Brain pericyte (primary cell): Measurements from ENCODE around the gene SRP54.
"Not testable (repeated sequence)": the region's sequence is repeated elsewhere in the genome, so short reads cannot be mapped to it uniquely, and the experiment has no call there.

ENCODE experiments used
- DNase-seq: peaks from one replicate; pipeline ENCODE4 v3.0.0-alpha.2; 2012; ENCODE audit warnings: low read depth, low spot score

Gene SRP54

DNA sequence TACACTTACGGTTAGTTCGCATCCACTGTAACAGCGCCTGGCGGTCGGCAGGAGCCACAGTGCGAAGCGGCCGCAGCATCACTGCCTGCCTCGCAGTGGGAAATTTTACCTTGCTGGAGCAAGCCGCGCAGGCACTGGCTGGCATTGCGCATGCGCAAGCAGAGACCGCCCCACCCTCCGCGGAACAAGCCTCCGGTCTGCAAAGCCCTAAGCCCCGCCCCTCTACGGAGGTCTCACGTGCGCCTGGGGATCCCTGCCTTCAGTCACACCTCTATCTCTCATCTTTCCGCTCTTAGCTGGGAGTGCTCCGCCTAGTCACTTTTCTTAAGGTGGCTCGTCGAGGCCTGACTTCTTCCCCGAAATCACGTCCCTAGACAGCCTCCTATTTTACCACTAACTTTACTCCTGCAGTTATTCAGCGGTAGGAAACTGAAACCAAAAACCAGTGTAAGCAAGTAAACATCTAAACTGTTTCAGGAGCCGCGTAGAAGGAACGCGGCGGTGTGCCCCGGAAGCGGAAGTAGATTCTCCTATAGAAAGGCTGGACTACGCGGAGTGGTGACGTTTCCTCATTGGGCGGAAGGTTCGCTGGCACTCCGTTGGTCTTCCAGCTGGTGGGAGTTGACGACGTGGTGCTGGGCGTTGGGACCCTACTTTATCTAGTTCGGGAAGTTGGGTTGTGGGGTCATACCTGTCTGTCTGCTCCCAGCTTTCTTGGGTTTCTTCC, at the start of gene SRP54:
Gene SRP54 (plus strand): TSS at position 572 of the 727 bp plus-strand sequence. CDS start 13,718 bp downstream, outside the sequence.
- peak; percentile 92 for DNase-seq

DNA sequence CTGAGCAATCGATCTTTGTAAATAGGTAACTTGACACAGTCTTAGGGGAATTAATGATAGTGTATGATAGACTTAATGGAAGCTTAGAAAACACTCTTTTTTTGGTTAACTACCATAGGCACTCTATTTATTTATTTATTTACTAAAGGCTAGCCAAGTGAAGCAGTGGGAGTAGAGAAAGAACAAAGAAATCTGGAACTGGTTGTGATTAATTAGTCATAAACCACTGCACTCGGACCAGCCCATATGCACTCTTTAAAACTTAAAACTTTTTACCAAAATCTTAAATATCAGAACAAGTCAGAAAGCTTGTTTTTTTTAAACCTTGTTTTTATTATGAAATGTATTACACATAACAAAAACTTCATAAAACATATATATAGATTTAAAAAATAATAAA, 49.5 kb upstream of the SRP54 start:
- DNase-seq, result no peak

DNA sequence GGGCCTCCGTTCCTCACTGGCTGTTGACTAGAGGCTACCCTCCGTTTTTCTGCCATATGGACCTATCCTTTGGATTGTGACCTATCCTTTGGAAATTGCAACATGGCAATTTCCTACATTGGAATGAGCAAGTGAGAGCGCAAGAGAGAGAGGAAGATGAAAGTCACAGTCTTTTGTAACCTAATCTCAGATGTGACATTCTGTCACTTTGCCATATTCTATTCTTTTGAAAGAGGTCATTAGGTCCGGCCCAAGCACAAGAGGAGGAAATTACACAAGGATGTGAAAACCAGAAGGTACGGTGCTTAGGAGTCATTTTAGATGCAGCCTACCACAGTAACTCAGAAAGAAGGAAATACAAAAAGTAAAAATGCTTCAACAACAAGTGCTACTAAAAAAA, 47.3 kb upstream of the SRP54 start:
- no peak for DNase-seq

DNA sequence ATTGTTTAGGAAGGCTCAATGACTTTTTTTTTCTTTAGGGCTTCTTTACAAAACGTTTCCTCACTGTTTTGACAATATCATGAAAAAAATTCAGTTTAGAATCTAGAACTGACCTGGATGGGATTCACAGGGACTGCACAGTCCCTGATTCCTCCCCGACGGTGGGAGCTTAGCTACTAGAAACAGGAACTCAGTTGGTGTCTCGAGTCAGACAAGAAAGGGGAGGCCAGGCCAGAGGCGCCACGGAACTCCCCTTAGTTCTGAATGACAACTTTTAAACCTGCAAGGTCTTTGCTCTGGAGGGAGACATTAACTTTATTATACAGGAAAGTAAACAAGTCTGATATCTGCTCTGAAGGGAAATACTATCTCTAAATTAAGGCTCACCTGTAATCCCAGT, 45.4 kb upstream of the SRP54 start:
- DNase-seq, result no peak

DNA sequence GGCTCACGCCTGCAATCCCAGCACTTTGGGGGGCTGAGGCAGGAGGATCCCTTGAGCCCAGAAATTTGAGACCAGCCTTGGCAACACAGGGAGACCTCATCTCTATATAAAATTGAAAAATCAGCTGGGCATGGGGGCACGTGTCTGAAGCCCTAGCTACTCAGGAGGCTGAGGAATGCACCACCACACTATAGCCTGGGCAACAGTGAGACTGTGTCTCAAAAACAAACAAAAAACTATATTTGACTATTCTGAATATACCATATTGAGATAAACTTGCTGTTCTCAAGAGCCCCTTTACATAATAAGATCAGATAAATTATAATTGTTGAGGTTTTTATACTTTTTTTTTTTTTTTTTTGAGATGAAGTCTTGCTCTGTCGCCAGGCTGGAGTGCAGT, 44.9 kb upstream of the SRP54 start:
- DNase-seq, result no peak

DNA sequence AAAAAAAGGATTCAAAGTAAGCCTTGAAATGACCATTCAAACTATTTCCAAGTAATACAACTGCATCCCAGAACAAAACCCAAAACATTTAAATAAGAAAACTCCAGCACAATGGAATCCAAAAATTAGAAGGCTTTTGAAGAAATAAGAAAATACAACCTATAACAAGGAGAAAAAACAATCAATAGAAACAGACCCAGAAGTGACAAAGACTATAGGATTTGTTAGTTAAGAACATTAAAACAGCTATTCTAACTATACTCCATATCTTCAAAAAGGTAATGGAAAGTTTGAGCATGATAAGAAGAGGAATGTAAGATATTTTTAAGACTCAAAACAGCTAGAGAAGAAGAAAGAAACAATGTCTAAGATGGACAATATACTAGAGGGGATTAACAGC, 39.3 kb upstream of the SRP54 start:
- DNase-seq, result no peak

DNA sequence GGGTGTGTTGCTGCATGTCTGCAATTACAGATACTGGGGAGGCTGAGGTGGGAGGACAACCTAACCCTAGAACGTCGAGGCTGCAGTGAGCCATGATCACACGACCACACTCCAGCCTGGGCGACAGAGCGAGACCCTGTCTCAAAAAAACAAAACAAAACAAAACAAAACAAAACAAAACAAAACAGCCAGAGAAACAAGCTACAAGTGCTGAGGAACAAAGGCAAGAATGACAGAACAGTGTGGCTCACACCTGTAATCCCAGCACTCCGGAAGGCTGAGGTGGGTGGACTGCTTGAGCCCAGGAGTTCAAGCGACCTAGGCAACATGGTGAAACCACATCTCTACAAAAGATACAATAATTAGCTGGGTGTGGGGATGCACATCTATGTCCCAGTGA, 38.0 kb upstream of the SRP54 start:
- DNase-seq, result no peak

DNA sequence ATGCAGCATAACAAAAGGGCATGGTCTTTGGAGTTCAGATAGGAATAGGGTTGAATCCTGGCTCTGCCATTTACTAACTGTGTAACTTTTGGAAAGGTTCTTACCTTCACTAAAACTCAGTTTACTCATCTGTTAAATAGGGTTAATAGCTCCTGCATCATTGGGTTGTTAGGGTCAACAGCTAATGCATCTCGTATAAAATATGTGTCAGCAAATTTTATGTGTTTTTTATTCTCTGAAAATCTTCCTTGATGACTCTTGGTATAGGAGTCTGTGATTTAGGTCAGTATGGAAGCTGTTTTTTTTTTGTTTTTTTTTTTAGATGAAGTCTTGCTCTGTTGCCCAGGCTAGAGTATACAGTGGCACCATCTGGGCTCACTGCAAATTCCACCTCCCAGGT, 36.1 kb upstream of the SRP54 start:
- DNase-seq, result no peak

DNA sequence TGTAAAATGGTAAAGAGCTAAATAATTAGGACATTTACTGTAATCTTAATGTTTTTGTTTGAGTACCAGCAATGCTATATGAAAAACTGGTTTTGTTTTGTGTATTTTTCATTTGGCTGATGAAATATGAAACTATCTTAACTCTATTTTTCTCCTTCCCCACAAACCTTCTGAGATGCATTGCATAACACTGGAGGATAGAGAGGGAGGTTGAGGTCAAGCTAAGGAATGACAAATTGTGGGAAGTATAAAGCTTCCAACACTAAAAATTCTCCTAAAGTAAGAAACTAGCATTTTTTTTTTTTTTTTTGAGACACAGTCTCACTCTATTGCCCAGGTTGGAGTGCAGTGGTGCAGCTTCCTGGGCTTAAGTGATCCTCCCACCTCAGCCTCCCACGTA, 31.5 kb upstream of the SRP54 start:
- DNase-seq, result no peak

DNA sequence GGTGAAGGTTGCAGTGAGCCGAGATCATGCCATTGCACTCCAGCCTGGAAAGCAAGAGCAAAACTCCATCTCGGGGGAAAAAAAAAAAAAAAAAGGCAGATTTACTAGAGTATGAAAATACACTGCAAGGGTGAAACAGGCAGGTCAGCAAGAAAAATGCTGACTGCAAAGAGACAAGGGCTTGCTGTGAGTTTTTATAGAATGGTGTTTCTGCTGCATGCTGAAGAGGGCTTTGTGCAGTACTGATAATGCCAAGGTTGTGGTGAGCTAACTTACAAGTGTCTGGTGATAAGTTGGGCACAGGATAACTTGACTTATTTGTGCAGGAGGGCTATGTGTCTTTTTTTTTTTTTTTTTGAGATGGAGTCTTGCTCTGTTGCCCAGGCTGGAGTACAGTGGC, 25.9 kb upstream of the SRP54 start:
- DNase-seq, result no peak

DNA sequence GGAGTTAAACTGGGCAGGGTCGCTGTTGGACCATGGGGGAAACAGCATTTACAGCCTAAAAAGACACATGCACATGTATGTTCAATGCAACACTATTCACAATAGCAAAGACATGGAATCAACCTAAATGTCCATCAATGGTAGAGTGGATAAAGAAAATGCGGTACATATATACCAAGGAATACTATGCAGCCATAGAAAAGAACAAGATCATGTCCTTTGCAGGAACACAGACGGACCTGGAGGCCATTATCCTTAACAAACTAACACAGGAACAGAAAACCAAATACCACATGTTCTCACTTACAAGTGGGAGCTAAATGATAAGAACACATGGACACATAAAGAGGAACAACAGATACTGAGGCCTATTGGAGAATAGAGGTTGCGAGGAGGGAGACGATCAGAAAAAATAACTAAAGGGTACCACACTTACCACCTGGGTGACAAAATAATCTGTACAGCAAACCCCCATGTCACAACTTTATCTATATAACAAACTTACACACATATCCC, 25.0 kb upstream of the SRP54 start:
- no peak for DNase-seq

DNA sequence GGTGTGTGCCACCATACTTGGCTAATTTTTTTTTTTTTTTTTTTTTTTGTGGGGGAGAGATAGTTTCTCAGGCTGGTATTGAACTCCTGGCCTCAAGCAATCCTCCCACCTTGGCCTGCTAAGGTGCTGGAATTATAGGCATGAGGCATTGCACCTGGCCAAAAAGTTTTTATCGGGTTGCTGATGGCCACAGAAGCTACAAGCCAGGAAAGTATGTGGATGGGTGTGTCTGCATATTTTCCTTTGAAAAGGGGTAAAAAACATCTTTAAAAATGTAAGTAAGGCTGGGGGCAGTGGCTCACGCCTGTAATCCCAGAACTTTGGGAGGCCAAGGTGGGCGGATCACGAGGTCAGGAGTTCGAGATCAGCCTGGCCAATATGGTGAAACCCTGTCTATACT, 20.7 kb upstream of the SRP54 start:
- DNase-seq, result not testable (repeated sequence)

DNA sequence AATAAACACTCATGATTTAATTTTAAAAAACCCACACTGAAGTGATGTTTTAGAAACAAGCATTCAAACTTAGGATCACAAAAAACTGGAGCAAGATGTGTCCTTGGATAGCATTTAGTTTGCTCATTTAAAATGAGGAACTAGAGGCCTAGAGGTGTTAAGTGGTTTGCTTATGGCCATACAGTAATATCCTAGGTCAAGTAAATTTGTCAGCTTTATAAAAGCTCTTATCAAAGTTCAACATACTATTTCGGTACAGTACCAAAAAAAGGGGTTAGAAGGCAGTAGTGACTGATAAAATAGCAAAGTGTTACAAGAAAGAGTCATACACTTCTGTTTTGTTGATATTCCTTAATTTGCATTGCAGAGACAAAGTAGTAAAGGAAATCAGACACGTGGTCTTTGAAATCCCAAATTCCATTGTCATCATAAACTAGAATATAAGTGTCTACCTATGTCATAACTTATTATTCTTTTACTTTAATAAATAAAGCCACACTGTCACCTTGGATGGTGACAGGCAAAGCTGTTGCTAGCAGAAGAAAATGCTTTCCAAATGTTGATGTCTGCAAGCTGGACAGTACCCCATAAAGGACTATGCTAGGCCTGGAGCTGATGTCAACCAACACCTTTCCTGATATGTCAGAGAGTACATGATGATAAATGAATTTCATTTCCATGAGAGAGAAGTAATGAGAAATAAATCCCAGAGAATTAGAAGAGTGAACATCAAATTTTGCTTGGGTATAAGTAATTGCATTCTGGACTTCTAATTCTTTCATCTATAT, 17.6 kb upstream of the SRP54 start:
- DNase-seq, result no peak

DNA sequence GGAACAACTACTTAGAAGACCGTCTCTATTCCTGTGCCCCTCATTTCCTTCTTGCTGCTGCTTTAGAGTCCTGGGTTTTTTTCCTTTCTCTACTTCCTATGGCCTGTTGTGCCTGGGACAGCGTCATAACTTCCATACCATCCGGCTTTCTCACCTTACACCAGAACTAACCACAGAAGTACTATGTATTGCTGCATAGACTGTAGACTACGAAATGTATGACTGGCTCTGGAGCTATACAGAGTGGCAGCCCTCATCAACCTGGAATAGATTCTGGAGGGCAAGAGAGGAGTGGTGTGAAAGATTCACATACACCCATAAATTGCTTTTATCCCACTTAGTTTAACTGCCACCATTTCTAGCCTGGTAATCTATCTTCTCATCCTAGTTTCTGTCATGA, 16.9 kb upstream of the SRP54 start:
- DNase-seq, result no peak

DNA sequence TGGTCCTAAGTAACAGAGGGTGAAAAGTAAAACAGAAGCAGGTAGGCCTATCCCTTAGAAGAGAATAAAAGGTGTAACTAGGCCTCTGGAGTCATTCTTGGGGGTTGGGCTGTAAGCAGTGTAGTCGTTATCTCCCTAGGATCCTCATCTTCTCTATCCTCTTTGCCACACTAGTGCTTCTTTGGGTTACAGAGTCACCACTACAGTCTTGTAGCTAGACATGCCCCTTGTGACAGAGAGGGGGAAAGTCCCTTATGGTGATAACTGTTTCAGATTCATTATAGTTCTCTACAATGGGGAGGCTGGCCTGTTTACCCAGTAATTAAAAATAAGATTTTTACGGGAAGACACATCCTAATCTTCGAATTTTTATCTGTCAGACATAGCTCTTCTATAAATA, 16.4 kb upstream of the SRP54 start:
- no peak for DNase-seq

DNA sequence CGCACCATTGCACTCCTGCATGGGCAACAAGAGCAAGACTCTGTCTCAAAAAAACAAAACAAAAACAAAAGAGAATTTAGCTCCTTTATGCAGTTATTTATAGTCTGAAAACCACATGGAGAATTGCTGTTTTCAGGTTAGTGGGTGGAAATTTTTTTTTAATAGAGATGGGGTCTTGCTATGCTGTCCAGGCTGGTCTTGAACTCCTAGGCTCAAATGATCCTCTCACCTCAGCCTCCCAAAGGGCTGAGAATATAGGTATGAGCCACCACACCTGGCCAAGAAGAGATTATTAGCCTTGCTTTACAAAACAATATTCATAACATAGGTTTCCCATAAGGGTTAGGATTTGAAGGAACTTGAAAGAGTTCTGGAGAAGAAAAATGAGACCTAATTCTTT, 12.1 kb upstream of the SRP54 start:
- no peak for DNase-seq

DNA sequence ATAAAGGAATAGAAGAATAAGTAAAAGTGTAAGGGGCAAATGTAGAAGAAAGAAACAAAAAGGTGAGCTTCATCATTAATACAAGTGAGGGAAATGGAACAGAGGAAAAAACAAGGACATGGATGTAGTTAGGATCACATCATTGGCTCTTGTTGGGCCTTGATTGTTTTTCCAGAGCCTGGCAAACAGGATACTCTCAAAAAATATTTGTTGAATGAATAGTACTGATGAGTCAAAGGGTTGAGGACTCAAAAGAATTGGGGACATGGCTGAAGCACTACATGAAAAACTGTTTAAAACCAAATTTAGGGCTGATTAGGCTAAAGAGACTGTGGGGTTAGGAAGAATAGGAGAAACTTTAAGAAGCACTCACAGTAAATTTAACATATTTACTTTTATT, 11.4 kb upstream of the SRP54 start:
- no peak for DNase-seq

DNA sequence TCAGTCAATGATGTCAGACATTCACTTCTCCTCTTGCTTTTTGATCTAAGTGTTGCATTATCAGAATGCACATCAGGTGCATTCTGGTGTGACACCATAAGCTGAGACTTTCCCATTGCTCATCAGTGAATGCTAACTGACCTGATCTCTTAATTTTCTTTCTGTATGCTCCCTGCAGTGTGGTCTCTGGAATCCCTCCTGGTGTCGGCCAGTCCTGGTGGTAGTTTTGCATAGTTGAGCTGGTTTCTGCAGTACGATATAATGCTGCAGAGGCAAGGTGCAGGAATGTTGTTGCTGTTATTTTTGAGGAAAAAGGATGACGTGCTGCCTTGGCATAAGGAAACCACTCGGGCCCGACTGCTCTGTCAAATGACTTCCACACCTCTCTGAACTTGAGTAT, 11.0 kb upstream of the SRP54 start:
- DNase-seq, result no peak

DNA sequence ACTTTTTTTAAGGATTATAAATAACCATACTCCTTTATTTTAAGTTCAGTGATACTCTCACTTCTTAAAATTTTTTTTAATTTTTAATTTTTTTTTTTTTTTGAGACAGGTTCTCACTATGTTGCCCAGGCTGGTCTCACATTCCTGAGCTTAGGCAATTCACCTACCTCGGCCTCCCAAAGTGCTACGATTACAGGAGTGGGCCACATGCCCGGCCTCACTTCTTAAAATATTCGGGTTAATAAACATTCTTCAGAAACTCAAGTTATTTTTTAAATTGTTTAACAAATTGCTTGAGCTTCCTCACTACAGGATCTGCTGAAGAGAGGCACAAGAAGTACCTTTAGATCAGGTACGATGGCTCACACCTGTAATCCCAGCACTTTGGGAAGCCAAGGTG, 4.3 kb upstream of the SRP54 start:
- no peak for DNase-seq

DNA sequence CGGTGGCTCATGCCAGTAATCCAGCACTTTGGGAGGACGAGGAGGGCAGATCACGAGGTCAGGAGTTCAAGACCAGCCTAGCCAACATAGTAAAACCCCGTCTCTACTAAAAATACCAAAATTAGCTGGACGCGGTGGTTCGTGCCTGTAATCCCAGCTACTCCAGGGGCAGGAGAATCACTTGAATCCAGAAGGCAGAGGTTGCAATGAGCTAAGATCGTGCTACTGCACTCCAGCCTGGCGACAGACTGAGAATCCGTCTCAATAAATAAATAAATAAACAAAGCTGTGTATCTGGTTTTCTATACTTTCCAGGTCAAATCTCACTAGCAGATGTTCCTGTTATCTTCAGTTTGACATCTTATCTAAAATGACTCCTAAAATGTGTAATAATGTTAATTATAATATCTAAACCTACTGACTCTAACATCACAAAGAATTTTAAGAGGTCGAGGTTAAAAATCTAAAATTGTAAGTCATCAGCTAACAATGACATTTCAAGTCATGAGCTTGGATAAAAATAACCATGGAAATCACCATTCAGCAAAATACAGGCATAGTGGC, 2.4 kb upstream of the SRP54 start:
- no peak for DNase-seq

DNA sequence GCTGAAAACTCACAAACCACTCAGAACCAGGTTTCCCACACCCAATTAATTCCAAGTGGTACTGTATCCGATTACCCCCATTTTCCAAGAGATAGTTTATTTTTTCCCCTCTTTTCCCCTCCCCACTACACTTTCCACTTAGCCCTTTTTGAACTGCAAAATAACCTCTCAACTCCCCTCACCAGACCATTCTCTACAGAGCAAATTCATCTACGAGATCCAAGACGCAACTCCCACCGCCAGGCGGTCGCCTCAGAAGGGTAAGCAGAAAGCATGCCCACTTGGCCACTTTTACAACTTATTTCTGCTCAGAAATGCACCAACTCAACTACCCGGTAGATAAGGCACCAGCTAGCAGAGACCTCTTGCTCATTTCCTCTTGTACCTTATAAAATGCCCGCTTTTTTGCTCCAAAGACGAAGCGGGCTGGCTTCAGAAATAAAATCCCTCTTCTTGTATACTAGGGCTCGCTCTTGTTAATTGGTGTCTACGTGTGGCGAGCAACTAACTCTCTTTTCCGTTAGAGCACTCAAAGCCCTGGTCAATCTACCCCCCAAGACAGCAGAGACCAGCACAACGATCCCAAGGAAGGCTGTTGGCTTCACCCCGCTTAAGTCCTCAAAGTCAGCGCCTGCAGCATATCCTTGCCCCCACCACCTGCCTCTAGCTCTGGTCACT, 910 bp upstream of the SRP54 start:
- DNase-seq, result no peak

DNA sequence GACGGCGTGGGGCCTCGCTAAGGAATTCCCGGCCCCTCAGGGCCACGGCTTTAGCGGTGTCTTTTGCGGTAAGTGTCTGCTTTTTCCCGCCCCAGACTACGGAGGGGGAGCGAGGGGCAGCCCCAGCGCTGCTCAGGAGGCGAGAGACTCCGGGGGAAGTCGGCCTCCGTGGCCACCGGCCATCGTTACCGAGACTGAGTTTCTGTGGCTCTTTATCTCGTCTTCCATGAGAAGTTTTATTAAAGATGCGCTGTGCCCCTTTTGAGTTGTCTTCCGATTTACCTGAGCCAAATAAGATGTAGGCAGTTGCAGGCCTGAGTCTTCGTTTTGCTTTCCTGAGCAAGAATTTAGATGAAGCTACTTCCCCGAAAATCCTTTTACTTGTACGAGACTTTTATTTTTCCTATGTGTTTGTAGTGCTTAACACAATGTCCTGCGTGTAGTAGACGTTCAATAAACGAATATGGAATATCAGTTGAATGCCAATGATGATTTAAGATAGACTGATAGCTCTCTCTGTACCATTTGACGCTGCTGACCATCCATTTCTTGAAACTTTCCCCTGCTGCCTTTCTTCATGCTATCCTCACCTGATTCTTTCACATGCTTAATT, 462 bp downstream of the SRP54 start:
- DNase-seq, result no peak
